Measurements from ENCODE around the gene DAB2IP. TPM values are rescaled to one million over a fixed set of nuclear protein-coding genes. Genes with fewer than 3 reads are reported as not detected.

The DAB2IP gene
- polyA plus RNA-seq, 1 experiment, result 20.4 TPM

DNA sequence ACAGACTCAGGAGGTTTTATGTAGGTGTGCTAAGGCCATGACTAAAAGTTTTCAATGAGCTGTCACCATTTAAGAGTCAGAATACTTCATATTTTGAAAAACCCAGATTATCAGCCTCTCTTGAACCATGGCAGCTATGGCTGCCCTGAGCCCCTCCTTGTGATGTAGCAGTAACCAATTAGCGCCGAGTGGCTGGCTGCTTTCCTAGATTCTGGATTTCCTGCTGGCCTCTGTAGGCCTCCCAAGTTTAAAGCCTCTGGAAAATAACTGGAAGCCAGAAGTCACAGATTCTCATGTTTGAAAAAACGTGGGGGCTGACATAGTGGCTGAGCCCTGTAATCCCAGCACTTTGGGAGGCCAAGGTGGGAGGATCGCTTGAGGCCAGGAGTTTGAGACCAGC is 25.5 kb downstream of the DAB2IP start:
- no peaks in the 10 kb centered on the region for H3K27me3 ChIP-seq (ENCODE audit: control insufficient read depth, insufficient read depth, low read length)
- TF ChIP-seq CTCF (IDR thresholded peaks at IDR 0.05; ENCODE audit: low read depth, low read length), result no peak
- H3K4me3 ChIP-seq (ENCODE audit: low read depth, low read length), result no peak overlapping the region
- no peak overlapping the region for H3K27ac ChIP-seq (ENCODE audit: low read depth, low read length)
- CTCF ChIA-PET, result interaction anchor here (0.8 to 2.7 kb wide), 3 partner anchors 10 to 131 kb away, joined by 3 to 6 read pairs (median 5); no protein-coding TSS in a partner anchor
- peaks cover 5% of the 10 kb centered on the region; the same call in 1 of the 2 replicates for H3K9me3 ChIP-seq (ENCODE audit: control insufficient read depth, insufficient read depth, low read length)
- no peak for DNase-seq (ENCODE audit: low read depth, low spot score)
- POLR2A ChIA-PET, result no interaction called here

GRCh38 chr9:121678501-121679022 is 27.1 kb downstream of the DAB2IP start:
- POLR2A ChIA-PET, result no interaction called here
- no peak overlapping the region for H3K4me3 ChIP-seq (ENCODE audit: low read depth, low read length)
- CTCF ChIA-PET, result interaction anchor here (0.6 to 3.7 kb wide), 3 partner anchors 9 to 132 kb away, joined by 3 to 11 read pairs (median 3); no protein-coding TSS in a partner anchor
- H3K27me3 ChIP-seq (ENCODE audit: control insufficient read depth, insufficient read depth, low read length), result no peaks in the 10 kb centered on the region
- TF ChIP-seq CTCF (IDR thresholded peaks at IDR 0.05; ENCODE audit: low read depth, low read length), result no peak
- H3K9me3 ChIP-seq (ENCODE audit: control insufficient read depth, insufficient read depth, low read length), result peaks cover 5% of the 10 kb centered on the region; the same call in 1 of the 2 replicates
- no peak for DNase-seq (ENCODE audit: low read depth, low spot score)
- H3K27ac ChIP-seq (ENCODE audit: low read depth, low read length), result no peak overlapping the region

GRCh38 chr9:121679901-121680635 is 28.6 kb downstream of the DAB2IP start:
- TF ChIP-seq CTCF (IDR thresholded peaks at IDR 0.05; ENCODE audit: low read depth, low read length), result no peak
- POLR2A ChIA-PET, result no interaction called here
- DNase-seq (ENCODE audit: low read depth, low spot score), result no peak
- Histone ChIP-seq H3K27ac (ENCODE audit: low read depth, low read length) (no peak overlapping the region), H3K4me3 (ENCODE audit: low read depth, low read length) (no peak overlapping the region), H3K27me3 (ENCODE audit: control insufficient read depth, insufficient read depth, low read length) (no peaks in the 10 kb centered on the region), H3K9me3 (ENCODE audit: control insufficient read depth, insufficient read depth, low read length) (peaks cover 5% of the 10 kb centered on the region; the same call in 1 of the 2 replicates)
- CTCF ChIA-PET, result interaction anchor here (3.7 kb wide), 1 partner anchor 134 kb away, joined by 11 read pairs; no protein-coding TSS in a partner anchor

DNA sequence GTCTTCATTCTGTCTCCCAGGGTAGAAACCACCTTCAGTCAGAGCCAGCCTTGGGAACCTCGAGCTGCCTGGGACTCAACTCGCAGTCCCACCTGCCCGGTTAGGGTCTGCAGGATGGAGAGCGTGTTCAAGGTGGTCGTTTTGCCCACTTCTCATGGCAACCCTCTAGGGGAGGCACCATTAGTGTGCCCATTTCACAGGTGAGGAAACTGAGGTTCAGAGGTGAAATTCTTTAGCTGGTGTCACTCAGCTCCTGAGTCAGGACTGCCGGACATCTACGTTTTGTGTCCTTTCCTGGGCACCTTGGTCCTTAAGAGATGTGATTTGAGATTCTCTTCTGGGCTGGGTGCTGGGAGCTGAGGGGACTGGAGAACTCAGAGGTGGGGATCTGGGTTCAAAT is 30.0 kb downstream of the DAB2IP start:
- ChIA-PET CTCF (interaction anchor here (3.7 kb wide), 1 partner anchor 135 kb away, joined by 11 read pairs; no protein-coding TSS in a partner anchor), POLR2A (no interaction called here)
- H3K27me3 ChIP-seq (ENCODE audit: control insufficient read depth, insufficient read depth, low read length), result no peaks in the 10 kb centered on the region
- H3K27ac ChIP-seq (ENCODE audit: low read depth, low read length), result no peak overlapping the region
- DNase-seq (ENCODE audit: low read depth, low spot score), result no peak
- TF ChIP-seq CTCF (IDR thresholded peaks at IDR 0.05; ENCODE audit: low read depth, low read length), result no peak
- H3K9me3 ChIP-seq (ENCODE audit: control insufficient read depth, insufficient read depth, low read length), result peaks cover 5% of the 10 kb centered on the region; the same call in 1 of the 2 replicates
- no peak overlapping the region for H3K4me3 ChIP-seq (ENCODE audit: low read depth, low read length)

DNA sequence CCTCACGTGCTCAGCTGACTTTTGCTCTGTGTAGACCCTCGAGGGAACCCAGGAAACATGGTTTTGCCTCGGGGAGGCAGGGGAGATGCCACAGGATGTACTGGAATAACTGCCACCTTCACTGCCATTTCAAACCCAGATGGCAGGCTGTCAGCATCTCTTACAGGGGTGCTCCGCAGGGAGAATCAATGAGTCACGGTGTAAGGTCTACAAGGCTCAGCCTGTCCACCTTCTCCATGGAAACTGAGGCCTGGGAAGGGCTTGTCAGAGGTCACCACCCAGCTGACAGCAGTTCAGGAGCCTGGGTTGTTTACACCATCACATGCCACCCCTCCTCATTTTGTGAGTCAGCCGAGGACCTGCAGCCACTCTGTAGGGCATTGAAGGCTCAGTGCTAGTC is 30.8 kb downstream of the DAB2IP start:
- POLR2A ChIA-PET, result no interaction called here

More for the DNA sequence above, 30.8 kb downstream of the DAB2IP start:
- H3K27me3 ChIP-seq (ENCODE audit: control insufficient read depth, insufficient read depth, low read length), result no peaks in the 10 kb centered on the region
- no peak overlapping the region for H3K4me3 ChIP-seq (ENCODE audit: low read depth, low read length)
- H3K9me3 ChIP-seq (ENCODE audit: control insufficient read depth, insufficient read depth, low read length), result peaks cover 5% of the 10 kb centered on the region; the same call in 1 of the 2 replicates
- no peak for DNase-seq (ENCODE audit: low read depth, low spot score)
- TF ChIP-seq CTCF (IDR thresholded peaks at IDR 0.05; ENCODE audit: low read depth, low read length), result no peak
- CTCF ChIA-PET, result interaction anchor here (0.8 kb wide), 1 partner anchor 136 kb away, joined by 3 read pairs; no protein-coding TSS in a partner anchor
- H3K27ac ChIP-seq (ENCODE audit: low read depth, low read length), result no peak overlapping the region
